ENCODE results near the gene FOXP4. TPM values are rescaled to one million over a fixed set of nuclear protein-coding genes. Genes with fewer than 3 reads are reported as not detected.

FOXP4 gene
- total and polyA plus RNA-seq, 2 experiments from 2014 or later: 1.1 to 3.9 TPM

GRCh38 chr6:41549673-41550072 lies 3.5 kb downstream of the FOXP4 start:
- H3K27ac ChIP-seq: no peak overlapping the region
- H3K4me2 ChIP-seq (ENCODE audit: unreplicated experiment): no peak overlapping the region
- H3K9me3 ChIP-seq (ENCODE audit: low read depth): no peaks in the 10 kb centered on the region
- H2AFZ ChIP-seq: no peak overlapping the region
- no peaks in the 10 kb centered on the region for H3K9me2 ChIP-seq (ENCODE audit: insufficient read depth)
- DNase-seq: no peak
- 94 to 100% methylated on average over 2 of the region's 2 CpGs for WGBS, 2 experiments (ENCODE audit: low coverage in 1 of 2, low lambda C conversion rate in 2 of 2, missing lambda C conversion rate in 2 of 2)
- no peaks in the 10 kb centered on the region for H4K20me1 ChIP-seq (ENCODE audit: insufficient read depth)
- H3F3A ChIP-seq (ENCODE audit: insufficient read depth): no peaks in the 10 kb centered on the region
- H3K4me3 ChIP-seq: no peak overlapping the region
- TF ChIP-seq EZH2 (IDR thresholded peaks at IDR 0.05; ENCODE audit: insufficient read depth, poor library complexity, severe bottlenecking) (no peak), EZH2phosphoT487 (IDR thresholded peaks at IDR 0.05; ENCODE audit: insufficient read depth, low read depth) (no peak)
- H3K79me2 ChIP-seq (ENCODE audit: insufficient read depth): 0 out of 2 replicates have a peak, but pooled peaks cover 23% of the 10 kb centered on the region
- in situ Hi-C loops (cut with MboI): no loop called here
- H3K4me1 ChIP-seq (ENCODE audit: insufficient read depth): no peaks in the 10 kb centered on the region
- H3K36me3 ChIP-seq (ENCODE audit: low read depth): no peaks in the 10 kb centered on the region
- no peak overlapping the region for H3K9ac ChIP-seq
- no peaks in the 10 kb centered on the region for H3K27me3 ChIP-seq (replicated peaks; ENCODE audit: insufficient read depth)

GRCh38 chr6:41551086-41551700 lies 5.0 kb downstream of the FOXP4 start:
- H3K4me3 ChIP-seq: no peak overlapping the region
- in situ Hi-C loops (cut with MboI): no loop called here
- 95 to 98% methylated on average over 12 of the region's 12 CpGs for whole genome bisulfite sequencing, 2 experiments (ENCODE audit: low coverage in 1 of 2, low lambda C conversion rate in 2 of 2, missing lambda C conversion rate in 2 of 2)
- no peaks in the 10 kb centered on the region for H3K9me3 ChIP-seq (ENCODE audit: low read depth)
- no peak overlapping the region for H2AFZ ChIP-seq
- no peak for TF ChIP-seq EZH2 (IDR thresholded peaks at IDR 0.05; ENCODE audit: insufficient read depth, poor library complexity, severe bottlenecking)
- TF ChIP-seq EZH2phosphoT487 (IDR thresholded peaks at IDR 0.05; ENCODE audit: insufficient read depth, low read depth): no peak
- no peaks in the 10 kb centered on the region for H4K20me1 ChIP-seq (ENCODE audit: insufficient read depth)
- H3F3A ChIP-seq (ENCODE audit: insufficient read depth): no peaks in the 10 kb centered on the region
- H3K9ac ChIP-seq: no peak overlapping the region
- no peaks in the 10 kb centered on the region for H3K9me2 ChIP-seq (ENCODE audit: insufficient read depth)
- DNase-seq: no peak
- H3K27ac ChIP-seq: no peak overlapping the region
- H3K79me2 ChIP-seq (ENCODE audit: insufficient read depth): 0 out of 2 replicates have a peak, but pooled peaks cover 23% of the 10 kb centered on the region
- no peaks in the 10 kb centered on the region for H3K36me3 ChIP-seq (ENCODE audit: low read depth)
- no peaks in the 10 kb centered on the region for H3K4me1 ChIP-seq (ENCODE audit: insufficient read depth)
- no peak overlapping the region for H3K4me2 ChIP-seq (ENCODE audit: unreplicated experiment)
- H3K27me3 ChIP-seq (replicated peaks; ENCODE audit: insufficient read depth): no peaks in the 10 kb centered on the region

- Histone ChIP-seq H2AFZ (no peak overlapping the region), H3K36me3 (ENCODE audit: low read depth) (no peaks in the 10 kb centered on the region), H3K4me3 (no peak overlapping the region), H3K27me3 (replicated peaks; ENCODE audit: insufficient read depth) (no peaks in the 10 kb centered on the region), H4K20me1 (ENCODE audit: insufficient read depth) (no peaks in the 10 kb centered on the region), H3K4me2 (ENCODE audit: unreplicated experiment) (no peak overlapping the region), H3K4me1 (ENCODE audit: insufficient read depth) (no peaks in the 10 kb centered on the region), H3K9ac (no peak overlapping the region), H3K27ac (no peak overlapping the region), H3F3A (ENCODE audit: insufficient read depth) (no peaks in the 10 kb centered on the region), H3K79me2 (ENCODE audit: insufficient read depth) (0 out of 2 replicates have a peak, but pooled peaks cover 23% of the 10 kb centered on the region), H3K9me3 (ENCODE audit: low read depth) (no peaks in the 10 kb centered on the region), H3K9me2 (ENCODE audit: insufficient read depth) (no peaks in the 10 kb centered on the region)
- in situ Hi-C loops (cut with MboI): no loop called here
- no peak for DNase-seq
- no peak for TF ChIP-seq EZH2phosphoT487 (IDR thresholded peaks at IDR 0.05; ENCODE audit: insufficient read depth, low read depth)
- no peak for TF ChIP-seq EZH2 (IDR thresholded peaks at IDR 0.05; ENCODE audit: insufficient read depth, poor library complexity, severe bottlenecking)
- 95 to 97% methylated on average over 8 to 9 of the region's 9 CpGs for WGBS, 2 experiments (ENCODE audit: low coverage in 1 of 2, low lambda C conversion rate in 2 of 2, missing lambda C conversion rate in 2 of 2)
Observed at GRCh38 chr6:41551857-41552256, 5.7 kb downstream of the FOXP4 start.

- WGBS, 2 experiments (ENCODE audit: low coverage in 1 of 2, low lambda C conversion rate in 2 of 2, missing lambda C conversion rate in 2 of 2): 97% methylated on average over 10 of the region's 10 CpGs
- 0 out of 2 replicates have a peak, but pooled peaks cover 21% of the 10 kb centered on the region for H3K79me2 ChIP-seq (ENCODE audit: insufficient read depth)
Observed at GRCh38 chr6:41552723-41553122, 6.5 kb downstream of the FOXP4 start.

More at GRCh38 chr6:41552723-41553122, 6.5 kb downstream of the FOXP4 start:
- Histone ChIP-seq H3K4me2 (ENCODE audit: unreplicated experiment) (no peak overlapping the region), H3K4me1 (ENCODE audit: insufficient read depth) (no peaks in the 10 kb centered on the region), H3K9me2 (ENCODE audit: insufficient read depth) (no peaks in the 10 kb centered on the region), H3K36me3 (ENCODE audit: low read depth) (no peaks in the 10 kb centered on the region), H4K20me1 (ENCODE audit: insufficient read depth) (no peaks in the 10 kb centered on the region), H3K9me3 (ENCODE audit: low read depth) (no peaks in the 10 kb centered on the region), H3F3A (ENCODE audit: insufficient read depth) (no peaks in the 10 kb centered on the region), H3K9ac (no peak overlapping the region), H3K27me3 (replicated peaks; ENCODE audit: insufficient read depth) (no peaks in the 10 kb centered on the region), H3K27ac (no peak overlapping the region), H3K4me3 (no peak overlapping the region), H2AFZ (no peak overlapping the region)
- in situ Hi-C loops (cut with MboI): no loop called here
- TF ChIP-seq EZH2phosphoT487 (IDR thresholded peaks at IDR 0.05; ENCODE audit: insufficient read depth, low read depth) (no peak), EZH2 (IDR thresholded peaks at IDR 0.05; ENCODE audit: insufficient read depth, poor library complexity, severe bottlenecking) (no peak)
- DNase-seq: no peak
